GM12872 (cell line): ENCODE data around the gene RELT.

Experiments
- TF ChIP-seq, protein P1 (sequence below): IDR thresholded peaks from 3 replicates; pipeline ENCODE4 v1.5.1; 2011; ENCODE audit warnings: low read depth, mild to moderate bottlenecking, low read length, moderate library complexity; ENCODE audit not compliant: insufficient read depth

Gene RELT

DNA sequence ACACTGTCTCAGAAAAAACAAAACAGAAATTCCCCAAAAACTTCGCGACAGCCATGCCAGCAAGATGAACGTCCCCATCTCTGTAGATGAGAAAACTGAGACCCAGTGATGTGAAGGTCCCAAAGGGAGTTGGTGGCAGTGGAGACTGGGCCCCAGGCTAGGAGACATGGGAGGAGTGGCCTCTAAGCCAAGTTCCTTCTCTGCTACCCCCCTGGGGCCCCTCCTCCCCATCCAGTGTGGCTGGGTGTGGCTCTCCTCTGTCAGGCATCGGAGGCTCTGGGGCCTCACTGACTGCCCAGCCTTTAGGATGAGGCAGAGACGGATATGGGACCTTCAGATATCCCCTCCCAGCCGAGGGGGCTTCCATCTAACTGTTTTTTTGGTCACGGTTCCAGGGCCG is 9.8 kb downstream of the RELT start:
- TF ChIP-seq, protein P1, sequence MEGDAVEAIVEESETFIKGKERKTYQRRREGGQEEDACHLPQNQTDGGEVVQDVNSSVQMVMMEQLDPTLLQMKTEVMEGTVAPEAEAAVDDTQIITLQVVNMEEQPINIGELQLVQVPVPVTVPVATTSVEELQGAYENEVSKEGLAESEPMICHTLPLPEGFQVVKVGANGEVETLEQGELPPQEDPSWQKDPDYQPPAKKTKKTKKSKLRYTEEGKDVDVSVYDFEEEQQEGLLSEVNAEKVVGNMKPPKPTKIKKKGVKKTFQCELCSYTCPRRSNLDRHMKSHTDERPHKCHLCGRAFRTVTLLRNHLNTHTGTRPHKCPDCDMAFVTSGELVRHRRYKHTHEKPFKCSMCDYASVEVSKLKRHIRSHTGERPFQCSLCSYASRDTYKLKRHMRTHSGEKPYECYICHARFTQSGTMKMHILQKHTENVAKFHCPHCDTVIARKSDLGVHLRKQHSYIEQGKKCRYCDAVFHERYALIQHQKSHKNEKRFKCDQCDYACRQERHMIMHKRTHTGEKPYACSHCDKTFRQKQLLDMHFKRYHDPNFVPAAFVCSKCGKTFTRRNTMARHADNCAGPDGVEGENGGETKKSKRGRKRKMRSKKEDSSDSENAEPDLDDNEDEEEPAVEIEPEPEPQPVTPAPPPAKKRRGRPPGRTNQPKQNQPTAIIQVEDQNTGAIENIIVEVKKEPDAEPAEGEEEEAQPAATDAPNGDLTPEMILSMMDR, result no peak

DNA sequence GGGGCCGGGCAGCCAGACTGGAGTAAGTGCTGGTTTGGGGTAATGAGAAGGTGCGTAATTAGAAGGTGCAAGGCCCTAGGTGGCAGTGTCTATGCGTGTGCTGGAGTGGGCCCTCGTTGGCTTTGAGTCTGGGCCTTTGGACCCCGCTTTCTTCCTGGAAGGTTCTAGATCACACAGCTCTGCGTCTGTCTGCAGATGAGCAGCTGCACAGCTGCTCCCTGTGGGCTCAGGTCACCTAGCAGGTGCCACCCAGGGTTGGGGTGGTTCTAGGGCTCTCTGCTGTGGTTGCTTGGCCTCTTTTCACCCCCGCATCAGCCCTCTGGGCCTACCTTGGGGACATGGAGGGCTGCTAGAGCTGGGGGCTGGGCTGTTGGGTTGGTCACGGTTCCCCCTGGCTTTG is 10.3 kb downstream of the RELT start:
- TF ChIP-seq, protein P1, result 0 out of 3 replicates have a peak, but pooled peaks have one; percentile 18

DNA sequence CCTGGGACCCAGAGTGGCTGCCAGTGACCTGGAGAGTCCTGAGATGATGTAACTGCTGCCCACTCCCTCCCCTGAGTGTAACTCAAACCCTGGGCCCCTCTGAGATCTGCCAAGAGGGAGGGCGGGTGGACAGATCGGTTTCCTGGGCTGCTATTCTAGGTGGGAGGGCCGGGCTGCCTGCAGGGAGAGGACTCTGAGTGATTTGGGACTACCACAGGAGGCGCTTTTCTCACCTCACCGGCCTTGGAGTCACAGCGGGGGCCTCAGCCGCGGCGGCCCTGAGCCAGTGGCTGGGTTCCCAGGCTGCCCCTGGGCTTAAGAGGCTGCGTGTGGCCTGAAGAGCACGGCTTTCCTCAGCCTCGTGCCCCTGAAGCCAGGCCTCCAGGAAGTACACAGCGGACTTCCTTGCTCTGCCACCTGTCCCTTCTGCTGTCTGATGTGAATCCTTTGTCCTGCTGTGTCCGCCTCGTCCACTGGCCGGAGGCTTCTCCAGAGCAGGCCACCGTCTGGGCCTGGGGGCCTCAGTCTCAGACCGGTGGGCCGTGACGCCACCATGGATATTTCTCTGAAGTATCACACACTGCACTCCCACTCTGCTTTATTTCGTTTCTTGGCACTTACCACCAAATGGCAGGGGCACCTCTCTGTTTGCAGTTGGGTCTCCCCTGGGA is 11.5 kb downstream of the RELT start:
- TF ChIP-seq, protein P1, result no peak

DNA sequence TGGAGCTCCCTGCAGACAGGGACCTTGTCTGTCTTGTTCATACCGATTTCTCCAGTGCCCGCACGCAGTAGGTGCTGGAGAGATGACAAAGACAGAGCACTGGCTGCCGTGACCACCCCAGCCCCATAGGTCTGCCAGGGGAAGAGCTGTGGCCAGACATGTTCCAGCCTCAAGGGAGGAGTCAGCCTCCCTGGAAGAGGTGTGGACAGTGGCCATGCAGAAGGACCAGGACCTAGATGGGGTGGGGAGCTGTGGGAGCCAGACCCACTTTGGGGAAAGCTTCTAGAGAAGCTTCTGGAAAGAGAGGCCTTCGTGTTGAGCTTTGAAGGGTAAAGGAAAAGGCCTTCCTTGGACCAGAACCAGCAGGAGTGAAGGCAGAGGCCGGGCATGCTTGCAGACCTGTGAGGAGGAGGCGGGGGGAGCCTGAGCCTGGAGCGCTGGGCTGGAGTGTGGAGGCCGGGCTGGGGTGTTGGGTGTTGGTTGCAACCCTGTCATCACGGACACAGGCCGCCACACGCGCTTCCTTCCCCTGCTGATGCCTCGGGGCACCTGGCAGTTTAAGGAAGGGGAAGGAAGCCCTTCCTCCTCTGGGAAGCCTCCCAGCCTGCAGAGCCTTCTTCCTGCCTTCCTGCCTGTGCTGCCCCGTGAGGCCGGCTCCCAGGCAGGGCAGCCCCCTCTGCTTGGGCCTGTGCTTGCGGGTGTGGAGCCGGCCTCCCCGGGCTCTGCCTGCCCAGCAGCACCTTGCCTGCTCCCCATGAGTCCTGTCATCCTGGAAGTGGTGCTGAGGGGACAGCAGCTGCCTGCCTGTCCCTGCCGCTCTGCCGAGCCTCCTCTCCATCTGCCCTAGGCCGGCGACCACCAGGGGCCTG is 12.3 kb downstream of the RELT start:
- TF ChIP-seq, protein P1, result no peak

DNA sequence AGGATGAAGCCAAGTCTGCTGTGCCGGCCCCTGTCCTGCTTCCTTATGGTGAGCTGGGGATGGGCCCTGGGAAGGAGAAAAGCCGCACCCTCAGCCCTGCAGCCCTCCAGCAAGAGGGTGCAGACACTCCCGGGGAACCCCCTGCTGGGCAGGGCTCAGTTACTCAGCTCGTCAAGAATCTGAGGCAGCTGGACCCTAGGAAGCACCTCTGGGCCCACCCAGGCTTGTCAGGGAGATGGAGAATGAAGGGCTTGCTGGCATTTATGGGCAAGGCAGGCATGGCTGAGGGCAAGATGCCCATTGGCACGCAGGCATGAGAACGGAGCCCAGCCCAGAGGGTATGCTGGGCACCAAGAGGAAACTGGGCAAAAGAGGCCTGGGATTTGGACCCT is 12.9 kb downstream of the RELT start:
- TF ChIP-seq, protein P1, result no peak

DNA sequence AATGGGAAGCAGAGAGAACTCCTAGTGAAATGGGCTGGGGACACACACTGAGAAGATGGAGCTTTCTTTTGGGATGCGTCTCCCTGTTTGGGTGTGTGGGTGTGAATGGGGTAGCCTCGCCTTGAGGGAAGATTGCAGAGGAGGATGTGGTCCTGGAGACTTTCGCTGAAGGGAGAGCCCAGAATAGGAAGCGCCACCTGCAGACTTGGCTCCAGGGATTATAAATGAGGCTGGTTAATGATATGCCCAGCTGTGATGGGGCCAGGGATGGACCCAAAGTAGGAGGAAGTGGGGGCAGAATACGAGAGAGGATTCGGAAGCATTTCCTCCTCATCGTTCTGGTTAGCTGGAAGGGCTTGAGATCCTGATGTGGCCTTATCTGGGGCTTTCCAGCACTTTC is 13.7 kb downstream of the RELT start:
- TF ChIP-seq, protein P1, result no peak
